ENCODE results near the gene LTC4S.

DNA sequence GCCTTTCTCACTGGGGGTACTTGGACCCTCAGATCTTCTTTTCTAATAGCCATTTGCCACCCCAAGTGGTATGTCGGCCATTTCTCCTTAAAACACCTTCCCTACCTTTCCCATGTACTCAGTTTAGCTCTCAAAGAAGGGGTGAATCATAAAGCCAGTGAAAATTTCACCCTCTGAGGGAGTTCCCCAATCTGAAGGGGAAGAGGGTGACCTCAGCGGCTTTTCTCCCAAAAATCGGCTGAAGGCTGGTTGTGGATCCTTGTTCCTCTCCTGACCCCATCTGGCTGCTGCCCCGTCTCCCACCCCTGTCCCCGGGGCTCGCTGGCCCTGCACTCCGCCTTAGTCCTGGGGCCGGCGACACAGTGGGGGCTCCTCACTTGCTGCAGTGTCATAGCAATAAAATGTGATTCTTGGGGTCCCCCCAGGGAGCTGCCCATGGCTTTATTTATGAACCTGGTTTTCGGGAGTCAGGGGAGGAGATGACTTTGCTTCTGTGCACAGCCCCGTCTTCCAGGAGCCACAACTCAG, 17.3 kb upstream of the LTC4S start:
- TF ChIP-seq, protein P1, sequence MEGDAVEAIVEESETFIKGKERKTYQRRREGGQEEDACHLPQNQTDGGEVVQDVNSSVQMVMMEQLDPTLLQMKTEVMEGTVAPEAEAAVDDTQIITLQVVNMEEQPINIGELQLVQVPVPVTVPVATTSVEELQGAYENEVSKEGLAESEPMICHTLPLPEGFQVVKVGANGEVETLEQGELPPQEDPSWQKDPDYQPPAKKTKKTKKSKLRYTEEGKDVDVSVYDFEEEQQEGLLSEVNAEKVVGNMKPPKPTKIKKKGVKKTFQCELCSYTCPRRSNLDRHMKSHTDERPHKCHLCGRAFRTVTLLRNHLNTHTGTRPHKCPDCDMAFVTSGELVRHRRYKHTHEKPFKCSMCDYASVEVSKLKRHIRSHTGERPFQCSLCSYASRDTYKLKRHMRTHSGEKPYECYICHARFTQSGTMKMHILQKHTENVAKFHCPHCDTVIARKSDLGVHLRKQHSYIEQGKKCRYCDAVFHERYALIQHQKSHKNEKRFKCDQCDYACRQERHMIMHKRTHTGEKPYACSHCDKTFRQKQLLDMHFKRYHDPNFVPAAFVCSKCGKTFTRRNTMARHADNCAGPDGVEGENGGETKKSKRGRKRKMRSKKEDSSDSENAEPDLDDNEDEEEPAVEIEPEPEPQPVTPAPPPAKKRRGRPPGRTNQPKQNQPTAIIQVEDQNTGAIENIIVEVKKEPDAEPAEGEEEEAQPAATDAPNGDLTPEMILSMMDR (IDR thresholded peaks at IDR 0.05; ENCODE audit: low read length), result no peak
- TF ChIP-seq EZH2 (IDR thresholded peaks at IDR 0.05; ENCODE audit: borderline replicate concordance, low read length), result no peak

All from OCI-LY1 (cell line).